DMS53 treated with DMSO at 0.1 percent for 48 hours (cell line): Measurements from ENCODE around the gene PABPN1L.

Source experiments
- DNase-seq: peaks from one replicate; lab custom pipeline; 2025; ENCODE audit not compliant: unreplicated experiment; lab: John Stamatoyannopoulos, UW

PABPN1L gene

GRCh38 chr16:88853325-88853941 lies 13.0 kb downstream of the PABPN1L start:
- DNase-seq: no peak

GRCh38 chr16:88851616-88852015 lies 14.8 kb downstream of the PABPN1L start:
- DNase-seq: no peak

DNA sequence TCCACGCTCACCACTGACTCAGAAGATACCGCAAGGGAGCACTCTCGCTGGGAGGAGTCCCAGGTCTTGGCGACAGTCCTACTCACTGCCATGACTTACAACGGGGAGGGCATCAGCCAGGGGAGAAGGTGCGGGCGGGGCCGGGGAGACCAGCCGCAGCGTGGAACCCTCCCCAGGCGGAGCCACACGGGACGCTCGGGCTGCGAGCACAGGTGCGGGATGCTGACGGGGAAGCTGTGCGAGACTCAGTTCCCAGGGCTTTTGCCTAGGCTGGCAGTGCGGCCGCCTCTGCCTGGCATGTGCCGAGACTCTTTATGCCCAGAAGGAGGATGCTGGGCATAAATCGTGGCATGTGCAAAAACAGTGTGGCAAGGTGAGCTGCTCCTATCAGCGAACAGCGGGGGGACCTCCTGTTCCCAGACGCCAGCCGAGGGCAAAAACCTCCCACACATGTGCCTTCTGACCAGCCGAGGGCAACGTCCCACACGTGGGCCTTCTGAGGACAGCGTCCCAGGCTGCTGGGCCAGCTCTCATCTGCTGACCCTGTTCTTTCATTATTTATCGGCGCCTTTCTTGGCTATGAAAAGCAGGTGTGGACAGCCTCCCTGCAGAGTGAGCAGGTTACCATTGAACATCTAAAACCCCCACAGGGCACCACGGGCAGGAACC lies 15.8 kb downstream of the PABPN1L start:
- DNase-seq: no peak

- DNase-seq: no peak
These were observed 17.9 kb downstream of the PABPN1L start for GRCh38 chr16:88848557-88848956.

- DNase-seq: no peak
These were observed 18.8 kb downstream of the PABPN1L start for GRCh38 chr16:88847654-88848053.

DNA sequence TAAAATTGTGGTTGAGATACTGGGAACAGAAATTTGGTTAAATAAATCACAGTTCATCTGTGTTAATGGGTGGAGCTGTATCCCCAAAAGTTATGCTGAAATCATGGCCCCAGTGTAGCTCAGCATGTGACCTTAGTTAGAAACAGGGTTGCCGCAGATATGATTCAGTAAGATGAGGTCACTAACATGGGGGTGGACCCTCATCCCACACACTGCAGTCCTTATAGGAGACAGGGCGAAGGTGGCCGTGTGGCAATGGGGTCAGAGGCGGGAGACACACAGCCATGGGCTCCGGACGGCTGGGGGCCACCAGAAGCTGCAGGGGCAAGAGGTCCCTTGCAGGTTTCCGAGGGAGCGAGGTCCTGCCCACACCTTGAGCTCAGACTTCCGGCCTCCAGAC lies 20.4 kb downstream of the PABPN1L start:
- DNase-seq: no peak

DNA sequence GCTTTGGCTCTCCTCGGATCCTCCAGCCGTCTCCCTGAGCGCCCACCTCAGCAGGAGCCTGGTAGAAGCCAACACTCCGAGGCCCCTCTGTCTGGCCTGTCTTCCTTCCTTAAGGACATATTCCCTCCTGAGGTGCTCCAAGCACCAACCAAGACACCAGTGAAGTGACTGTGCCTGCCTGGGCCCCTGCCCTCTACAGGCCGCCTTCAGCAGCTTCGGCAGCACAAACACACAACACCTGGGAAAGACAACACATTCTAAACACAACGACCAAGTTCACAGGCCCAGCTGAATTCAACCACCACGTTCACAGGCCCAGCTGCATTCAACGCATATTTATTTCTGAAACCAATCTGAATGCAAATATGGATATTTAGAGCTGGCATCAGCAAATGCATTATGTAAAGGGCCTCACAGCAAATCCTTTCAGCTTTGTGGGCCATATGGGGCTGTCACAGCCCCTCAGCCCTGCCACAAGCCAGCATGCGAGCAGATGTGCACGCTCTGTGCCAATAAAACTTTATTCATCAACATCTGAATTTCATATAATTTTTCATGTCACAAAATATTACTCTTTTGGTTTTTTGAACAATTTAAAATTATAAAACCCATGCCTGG lies 21.9 kb downstream of the PABPN1L start:
- DNase-seq: no peak

DNA sequence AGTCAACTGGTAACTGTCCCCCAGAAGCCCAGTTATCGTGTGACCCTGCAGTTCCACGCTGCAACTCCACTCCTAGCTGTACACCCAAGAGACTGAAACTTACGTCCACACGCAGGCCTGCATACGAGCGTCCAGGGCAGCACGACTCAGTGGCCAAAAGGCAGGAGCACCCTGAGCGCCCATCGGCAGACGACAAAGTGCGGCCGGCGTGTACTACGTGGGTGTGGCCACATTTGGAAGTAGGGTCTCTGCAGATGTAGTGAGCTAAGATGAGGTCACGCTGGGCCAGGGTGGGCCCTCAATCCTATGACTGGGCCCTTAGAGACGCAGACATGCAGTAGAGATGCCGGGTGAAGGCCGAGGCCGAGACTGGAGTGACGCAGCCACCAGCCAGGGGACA lies 23.2 kb downstream of the PABPN1L start:
- no peak for DNase-seq

DNA sequence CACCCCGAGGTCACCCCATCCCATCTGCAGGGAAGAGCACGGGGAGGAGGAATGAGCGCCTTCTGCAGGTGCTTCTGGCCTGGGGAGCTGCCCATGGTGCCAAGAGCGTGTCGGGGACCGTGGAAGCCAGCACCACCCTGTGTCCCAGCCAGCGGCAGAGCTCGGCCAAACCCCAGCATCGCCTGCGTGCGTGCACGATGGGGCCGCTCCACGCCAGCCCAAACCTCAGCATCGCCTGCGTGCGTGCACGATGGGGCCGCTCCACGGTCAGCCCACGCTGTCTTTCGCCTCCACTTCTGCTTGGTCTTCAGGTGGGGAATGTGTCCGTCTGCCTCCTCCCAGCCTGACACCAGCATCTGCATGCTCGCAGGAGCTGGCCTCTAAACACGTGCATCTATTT lies 23.7 kb downstream of the PABPN1L start:
- DNase-seq: no peak

DNA sequence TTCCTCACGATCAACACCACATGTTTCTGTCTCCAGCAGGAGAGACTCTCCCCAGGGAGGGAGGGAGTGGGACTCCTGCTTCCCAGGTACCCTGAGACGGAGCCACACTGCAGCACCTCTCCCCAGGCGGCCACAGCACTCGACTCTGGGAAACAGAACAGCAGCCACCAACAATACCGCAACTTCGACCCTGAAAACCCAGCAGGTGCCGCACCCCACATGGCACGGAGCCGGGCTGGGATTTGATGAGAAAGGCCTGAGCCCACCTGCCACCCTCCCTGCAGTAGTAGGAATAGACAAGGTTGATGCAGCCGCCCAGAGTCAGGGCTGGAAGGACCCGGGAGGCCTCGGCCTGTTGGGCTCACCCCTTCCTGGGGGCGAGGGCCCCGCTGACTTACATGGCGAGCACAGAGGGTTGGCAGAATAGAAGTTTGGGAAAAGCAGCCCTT lies 24.1 kb downstream of the PABPN1L start:
- DNase-seq: no peak

DNA sequence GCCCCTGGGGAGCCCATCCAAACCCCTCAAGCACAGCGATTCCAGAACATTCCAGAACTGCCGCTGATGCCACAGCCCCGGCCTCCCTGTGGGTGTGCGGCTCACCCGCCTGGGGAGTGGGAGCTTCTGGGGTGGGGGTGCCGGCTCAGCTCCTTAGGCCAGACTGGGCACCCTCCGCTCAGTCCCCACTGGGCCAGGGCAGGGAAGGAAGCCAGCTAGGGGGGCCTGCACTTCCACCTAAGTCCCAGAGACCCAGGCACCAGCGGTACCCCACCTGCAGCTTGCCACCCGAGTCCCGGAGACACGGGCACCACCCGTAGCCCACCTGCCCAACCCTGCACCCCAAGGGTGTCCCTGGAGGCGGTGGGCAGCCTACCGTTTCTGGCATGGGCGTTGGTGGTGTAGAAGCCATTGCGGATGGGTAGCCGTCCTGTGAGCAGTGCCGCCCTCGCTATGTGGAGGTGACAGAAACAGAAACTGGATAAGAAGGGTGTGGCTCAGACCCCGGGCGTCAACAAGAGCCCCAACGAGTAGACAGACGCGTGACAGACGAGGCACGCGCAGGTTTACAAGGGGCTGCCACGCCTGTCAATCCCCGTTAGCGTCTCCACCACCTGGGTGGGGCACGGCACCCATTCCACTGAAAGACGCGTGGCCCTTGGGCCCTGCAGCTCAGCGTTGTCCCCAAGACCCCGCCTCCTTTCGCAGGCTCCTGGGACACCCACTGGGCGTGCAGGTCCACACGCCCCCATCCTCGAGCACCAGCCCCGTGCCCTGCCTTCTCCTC lies 24.7 kb downstream of the PABPN1L start:
- no peak for DNase-seq

GRCh38 chr16:88840600-88841215 lies 25.8 kb downstream of the PABPN1L start:
- DNase-seq: no peak

DNA sequence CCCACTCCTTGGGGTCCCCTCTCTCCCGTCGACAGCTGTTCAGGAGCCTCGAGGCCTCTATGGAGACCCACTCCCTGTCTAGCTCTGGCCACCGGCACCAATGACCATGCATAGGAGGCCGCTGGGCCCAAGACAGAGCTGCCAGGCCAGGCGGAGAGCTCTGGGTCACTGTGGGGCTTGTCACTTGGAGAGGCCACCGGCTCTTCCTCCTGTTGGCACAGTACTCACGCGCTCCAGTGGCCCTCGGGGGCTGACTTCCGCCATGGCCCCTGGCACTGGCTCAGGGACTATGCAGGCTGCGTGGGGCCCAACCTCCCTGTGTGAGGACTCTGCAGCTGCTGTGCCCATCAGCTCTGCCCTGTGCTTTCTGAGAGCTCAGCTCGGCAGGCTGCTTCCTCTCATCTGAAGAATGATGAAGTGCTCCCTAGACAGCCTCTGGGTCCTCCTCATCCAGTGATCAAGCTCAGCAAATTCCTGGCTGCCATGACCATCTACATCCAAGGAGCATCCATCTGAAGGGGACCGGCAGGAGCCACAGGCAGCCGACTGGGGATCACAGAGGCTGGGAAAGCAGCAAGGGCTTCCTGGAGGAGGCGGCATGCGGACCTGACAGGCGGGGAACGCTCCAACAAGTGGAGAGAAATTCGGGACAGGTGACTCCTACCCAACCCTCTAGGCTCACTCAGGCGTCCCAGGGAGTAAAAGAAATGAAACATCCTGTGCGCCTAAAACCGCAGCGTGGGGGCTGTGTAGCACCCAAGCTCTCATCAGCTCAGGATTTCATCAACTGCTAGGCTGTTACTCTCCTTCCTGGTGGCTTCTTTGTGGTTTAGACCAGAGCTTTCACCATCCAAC lies 26.5 kb downstream of the PABPN1L start:
- no peak for DNase-seq

DNA sequence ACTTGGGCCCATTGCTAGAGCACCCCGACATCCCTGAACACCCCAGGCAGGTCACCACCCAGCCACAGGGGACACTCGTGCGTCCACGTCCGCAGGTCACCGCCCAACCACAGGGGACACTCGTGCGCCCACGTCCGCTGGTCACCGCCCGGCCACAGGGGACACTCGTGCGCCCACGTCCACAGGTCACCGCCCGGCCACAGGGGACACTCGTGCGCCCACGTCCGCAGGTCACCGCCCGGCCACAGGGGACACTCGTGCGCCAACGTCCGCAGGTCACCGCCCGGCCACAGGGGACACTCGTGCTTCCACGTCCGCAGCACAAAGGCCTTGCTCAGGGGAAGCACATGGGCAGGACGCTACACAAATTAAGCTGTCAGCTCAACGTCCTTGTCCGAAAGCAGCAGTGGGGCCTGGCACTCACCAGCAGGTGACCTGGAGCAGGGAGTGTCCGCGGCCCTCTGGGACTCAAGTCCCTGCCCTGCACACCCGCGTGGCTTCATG lies 27.4 kb downstream of the PABPN1L start:
- no peak for DNase-seq

GRCh38 chr16:88838566-88838965 lies 27.9 kb downstream of the PABPN1L start:
- DNase-seq: no peak

DNA sequence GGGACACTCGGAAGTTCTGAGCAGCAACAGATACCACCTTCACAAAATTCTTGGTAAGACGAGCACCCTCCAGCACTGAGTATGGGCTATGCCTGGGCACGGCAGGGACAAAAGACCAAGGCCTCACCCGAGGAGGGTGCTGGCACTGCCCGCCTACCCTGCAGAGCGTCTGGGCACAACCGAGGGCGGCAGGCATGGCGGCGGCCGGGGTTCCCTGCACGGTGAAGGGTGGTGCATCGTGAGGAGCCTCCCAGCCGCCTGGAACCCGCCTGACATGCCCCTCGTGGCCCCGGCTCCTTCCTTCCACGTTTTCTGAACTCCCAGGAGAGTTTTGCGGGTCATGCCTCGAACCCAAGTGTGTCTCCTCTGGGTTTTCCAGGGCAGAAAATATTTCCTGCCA lies 28.7 kb downstream of the PABPN1L start:
- DNase-seq: no peak

GRCh38 chr16:88836791-88837190 lies 29.7 kb downstream of the PABPN1L start:
- DNase-seq: no peak

- DNase-seq: no peak
These were observed 30.6 kb downstream of the PABPN1L start for GRCh38 chr16:88835818-88836217.

- DNase-seq: no peak
These were observed 31.1 kb downstream of the PABPN1L start for GRCh38 chr16:88835383-88835782.

DNA sequence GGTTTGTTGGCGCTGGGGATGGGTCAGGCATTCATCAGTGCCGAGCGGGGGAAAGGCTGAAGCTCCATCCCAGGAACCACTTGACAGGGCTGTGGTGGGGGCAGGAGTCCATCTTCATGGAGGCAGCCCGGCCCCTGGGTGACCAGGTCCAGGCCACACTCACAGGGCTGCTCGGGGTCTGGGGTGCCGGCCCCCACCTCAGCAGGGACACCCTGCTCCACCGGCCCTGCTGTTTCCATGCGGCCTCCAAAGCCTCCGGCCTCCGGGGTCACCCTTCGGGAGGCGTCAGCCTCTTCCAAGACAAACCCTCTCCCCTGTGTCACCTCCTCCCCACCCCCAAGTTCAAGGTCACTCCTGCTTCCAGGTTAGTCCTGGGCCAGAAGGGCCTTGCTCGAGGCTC lies 31.8 kb downstream of the PABPN1L start:
- no peak for DNase-seq
